GM12878 (cell line): Measurements from ENCODE around the gene ZNF385D. TPM values are rescaled to one million over a fixed set of nuclear protein-coding genes. Genes with fewer than 3 reads are reported as not detected.

Experiments
- ATAC-seq: fragments of 200-7000 bp; cut with Tn5 transposase; 3 replicates; pipeline ENCODE4 v1.9.1; 2020; ENCODE audit warnings: mild to moderate bottlenecking, moderate library complexity
- BruUV-seq: library from RNA; stranded (reverse); fragments of 400-500 nt; replicated peaks from 2 replicates; lab custom pipeline; 2021; lab: Mats Ljungman, UMichigan
- CTCF ChIA-PET: fragments of 300-600 bp; sonication (Branson Sonifier 250); formaldehyde crosslinking; extraction: SDS; loops from one replicate; lab custom pipeline; 2021; ENCODE audit warnings: inconsistent platforms; lab: Yijun Ruan, JAX
- POLR2A ChIA-PET: fragments of 350-600 bp; formaldehyde crosslinking; extraction: SDS; loops from one replicate; lab custom pipeline; 2021; ENCODE audit warnings: inconsistent platforms; lab: Charles Lee
- RAD21 ChIA-PET: fragments of 300-600 bp; sonication (Branson Sonifier 250); formaldehyde crosslinking; loops from one replicate; lab custom pipeline; 2023; ENCODE audit warnings: antibody characterized with exemption; ENCODE audit not compliant: unreplicated experiment; lab: Charles Lee
- SMC1A ChIA-PET: fragments of 300-600 bp; sonication (Branson Sonifier 250); formaldehyde crosslinking; loops from one replicate; lab custom pipeline; 2023; ENCODE audit not compliant: unreplicated experiment, uncharacterized antibody; lab: Charles Lee
- DNase-seq: peaks from one replicate; pipeline ENCODE4 v3.0.0-alpha.2; 2011; ENCODE audit warnings: low read depth, low spot score
- FAIRE-seq: peaks from 3 replicates; lab custom pipeline; 2011; peaks lifted over from hg19 to GRCh38; lab: Jason Lieb, UNC
- H2AFZ ChIP-seq: 2 replicates; pipeline ENCODE4 v1.6.0; 2011; ENCODE audit warnings: low read depth, low read length, control low read depth; ENCODE audit not compliant: control insufficient read depth
- H3K27ac ChIP-seq: 2 replicates; pipeline ENCODE4 v1.5.1; 2011; ENCODE audit warnings: control low read depth; ENCODE audit not compliant: control insufficient read depth, insufficient read depth
- H3K27me3 ChIP-seq, 2 experiments: replicated peaks in 1 of 2; 2 replicates each; pipeline versions ENCODE4 v1.6.0 to v1.6.1; 2011; ENCODE audit warnings: low read length in 1 of 2; ENCODE audit not compliant: control insufficient read depth in 2 of 2, insufficient read depth in 2 of 2
- H3K36me3 ChIP-seq, 2 experiments: 2 replicates each; pipeline ENCODE4 v1.5.1; 2011; ENCODE audit warnings: low read length in 1 of 2; ENCODE audit not compliant: control insufficient read depth in 2 of 2, insufficient read depth in 2 of 2
- H3K4me1 ChIP-seq: 2 replicates; pipeline ENCODE4 v1.6.1; 2011; ENCODE audit warnings: mild to moderate bottlenecking, low read length, moderate library complexity, mixed read lengths; ENCODE audit not compliant: control insufficient read depth, insufficient read depth
- H3K4me2 ChIP-seq: 2 replicates; pipeline ENCODE4 v1.6.0; 2011; ENCODE audit warnings: control low read depth; ENCODE audit not compliant: control insufficient read depth, insufficient read depth
- H3K4me3 ChIP-seq: fragments of 200-600 bp; sonication (generic); 2 replicates; pipeline ENCODE4 v1.5.1; 2016
- H3K79me2 ChIP-seq: 2 replicates; pipeline ENCODE4 v1.6.0; 2011; ENCODE audit warnings: low read length; ENCODE audit not compliant: control insufficient read depth, insufficient read depth
- H3K9ac ChIP-seq: 2 replicates; pipeline ENCODE4 v1.8.0; 2011; ENCODE audit warnings: low read length, control low read depth, mixed read lengths; ENCODE audit not compliant: control insufficient read depth, insufficient read depth
- H3K9me3 ChIP-seq: replicated peaks from 3 replicates; pipeline ENCODE4 v1.5.1; 2011; ENCODE audit warnings: mild to moderate bottlenecking, low read length; ENCODE audit not compliant: control insufficient read depth, insufficient read depth
- H4K20me1 ChIP-seq: 2 replicates; pipeline ENCODE4 v1.6.0; 2011; ENCODE audit not compliant: control insufficient read depth, insufficient read depth
- BMI1 ChIP-seq: fragments of 450-650 bp; IDR thresholded peaks from 2 replicates; pipeline ENCODE4 v1.6.1; 2016; ENCODE audit warnings: mild to moderate bottlenecking, moderate library complexity, borderline replicate concordance
- CREM ChIP-seq: IDR thresholded peaks from 2 replicates; pipeline ENCODE4 v1.6.1; 2014; ENCODE audit warnings: antibody characterized with exemption, low read depth
- CTCF ChIP-seq, 3 experiments: IDR thresholded peaks in 2 of 3; conservative IDR thresholded peaks in 1 of 3; 2 replicates each; pipeline ENCODE4 v1.5.1; 2011; ENCODE audit warnings: low read depth in 3 of 3, low read length in 3 of 3, mild to moderate bottlenecking in 3 of 3, control low read depth in 2 of 3, moderate library complexity in 2 of 3, inconsistent platforms in 1 of 3, mixed read lengths in 1 of 3; ENCODE audit not compliant: control insufficient read depth in 2 of 3, insufficient read depth in 1 of 3; ENCODE audit errors: extremely low read depth in 1 of 3
- ELK1 ChIP-seq: IDR thresholded peaks from 2 replicates; pipeline ENCODE4 v1.6.1; 2012; ENCODE audit warnings: low read depth, low read length, improper control_type of control experiment
- HDGF ChIP-seq: fragments of 450-650 bp; IDR thresholded peaks from 2 replicates; pipeline ENCODE4 v1.6.1; 2016; ENCODE audit warnings: antibody characterized with exemption
- RBBP5 ChIP-seq: fragments of 200-600 bp; sonication (generic); conservative IDR thresholded peaks from 2 replicates; pipeline ENCODE4 v1.6.1; 2016
- RUNX3 ChIP-seq: IDR thresholded peaks from 2 replicates; pipeline ENCODE4 v1.6.1; 2012; ENCODE audit warnings: low read length, inconsistent platforms
- SIX5 ChIP-seq: IDR thresholded peaks from 2 replicates; pipeline ENCODE4 v1.6.1; 2011; ENCODE audit warnings: mild to moderate bottlenecking, low read depth, low read length, moderate library complexity; ENCODE audit not compliant: severe bottlenecking
- ZNF274 ChIP-seq: IDR thresholded peaks from one replicate; pipeline ENCODE4 v1.8.0; 2011; ENCODE audit not compliant: insufficient read length, insufficient read depth
- WGBS: methylation state at CpG from one replicate; pipeline ENCODE4 v1.1.6; 2016; ENCODE audit warnings: low lambda C conversion rate; ENCODE audit not compliant: insufficient replicate concordance, insufficient coverage; ENCODE audit errors: missing lambda C conversion rate; 5-methylcytosine and 5-hydroxymethylcytosine counted together
- in situ Hi-C: fragments of 300-500 bp; cut with MboI; formaldehyde crosslinking; loops from 9 replicates; pipeline ENCODE4 v1.14.3; 2018; ENCODE audit warnings: mixed read lengths
- intact Hi-C: fragments of 100-400 bp; cut with micrococcal nuclease; formaldehyde crosslinking; loops from one replicate; pipeline ENCODE4 v1.14.2; 2022; ENCODE audit not compliant: unreplicated experiment
- polyA plus RNA-seq, 11 experiments: library from polyadenylated mRNA; depleted of rRNA in 4 of 11; unstranded in 6 of 11; stranded (reverse) in 5 of 11; fragments of >200 nt; fragmentation: Nextera tagmentation in 4 of 11; fragmentation: Illumina TruSeq in 1 of 11; extraction: Ambion mirVana in 4 of 11; extraction: Trizol in 1 of 11; gene quantifications; 1 replicate in 1 of 11; 2 replicates in 10 of 11; pipeline versions ENCODE4 v1.2.1 to v1.2.3, GENCODE V29; 2011 to 2016; ENCODE audit warnings: inconsistent platforms in 2 of 11, missing spikeins in 2 of 11, low read depth in 1 of 11
- total RNA-seq, 4 experiments: library from RNA; depleted of rRNA in 3 of 4; stranded (reverse); fragments of >200 nt in 3 of 4; fragmentation: Illumina TruSeq in 1 of 4; extraction: Trizol in 1 of 4; gene quantifications; 2 replicates each; pipeline versions ENCODE4 v1.2.1 to v1.2.3, GENCODE V29; 2013 to 2021
- TF ChIP-seq, protein P1 (sequence below): IDR thresholded peaks from 2 replicates; pipeline ENCODE4 v1.6.1; 2011; ENCODE audit warnings: low read depth, mild to moderate bottlenecking, low read length, moderate library complexity, borderline replicate concordance; ENCODE audit errors: extremely low read depth
- TF ChIP-seq, protein P2 (sequence below): fragments of 450-650 bp; IDR thresholded peaks from 2 replicates; pipeline ENCODE4 v1.6.1; 2017; ENCODE audit warnings: mild to moderate bottlenecking, moderate library complexity
- TF ChIP-seq, protein P3 (sequence below): fragments of 450-650 bp; IDR thresholded peaks from 2 replicates; pipeline ENCODE4 v1.6.1; 2017; ENCODE audit warnings: borderline replicate concordance

ZNF385D gene
- total and polyA plus RNA-seq, 10 of the 15 experiments (the other 5 are each of a cell fraction or from before 2014, with no cell fraction given) = 0.01 to 0.62 (median 0.18) TPM; not detected in 5

- TF ChIP-seq CTCF (IDR thresholded peaks at IDR 0.05 in 2 of 3, conservative IDR thresholded peaks at IDR 0.05 in 1 of 3; ENCODE audit: control insufficient read depth in 2 of 3, extremely low read depth in 1 of 3, insufficient read depth in 1 of 3, low read depth in 3 of 3, low read length in 3 of 3) = no peak
- TF ChIP-seq ZNF274 = no peak
- TF ChIP-seq, protein P1, sequence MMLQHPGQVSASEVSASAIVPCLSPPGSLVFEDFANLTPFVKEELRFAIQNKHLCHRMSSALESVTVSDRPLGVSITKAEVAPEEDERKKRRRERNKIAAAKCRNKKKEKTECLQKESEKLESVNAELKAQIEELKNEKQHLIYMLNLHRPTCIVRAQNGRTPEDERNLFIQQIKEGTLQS = no peak
These were observed 207.5 kb downstream of the ZNF385D start (continued) for GRCh38 chr3:21543380-21544075.

- H3K27me3 ChIP-seq = no peaks in the 10 kb centered on the region
- WGBS = 62% methylated on average over 28 of the region's 29 CpGs
- SMC1A ChIA-PET = no interaction called here
- H3K9me3 ChIP-seq = no peaks in the 10 kb centered on the region
- no peak overlapping the region for H3K4me2 ChIP-seq
- DNase-seq = no peak
- no peak for ATAC-seq
- H4K20me1 ChIP-seq = no peaks in the 10 kb centered on the region
- intact Hi-C loops (no loop called here), in situ Hi-C loops (no loop called here)
- no peak overlapping the region for H2AFZ ChIP-seq
- H3K36me3 ChIP-seq = no peaks in the 10 kb centered on the region
- H3K9ac ChIP-seq = no peak overlapping the region
- no TSS peak for BruUV-seq
- CTCF ChIA-PET = no interaction called here
- H3K79me2 ChIP-seq = no peaks in the 10 kb centered on the region
- no peak overlapping the region for H3K4me3 ChIP-seq
- RAD21 ChIA-PET = no interaction called here
- POLR2A ChIA-PET = no interaction called here
- H3K4me1 ChIP-seq = no peaks in the 10 kb centered on the region
- no peak overlapping the region for H3K27ac ChIP-seq
- no peak for FAIRE-seq
- TF ChIP-seq ELK1 (no peak), HDGF (no peak), SIX5 (no peak), CREM (no peak), BMI1 (no peak), RBBP5 (no peak), RUNX3 (no peak)
- TF ChIP-seq, protein P2, sequence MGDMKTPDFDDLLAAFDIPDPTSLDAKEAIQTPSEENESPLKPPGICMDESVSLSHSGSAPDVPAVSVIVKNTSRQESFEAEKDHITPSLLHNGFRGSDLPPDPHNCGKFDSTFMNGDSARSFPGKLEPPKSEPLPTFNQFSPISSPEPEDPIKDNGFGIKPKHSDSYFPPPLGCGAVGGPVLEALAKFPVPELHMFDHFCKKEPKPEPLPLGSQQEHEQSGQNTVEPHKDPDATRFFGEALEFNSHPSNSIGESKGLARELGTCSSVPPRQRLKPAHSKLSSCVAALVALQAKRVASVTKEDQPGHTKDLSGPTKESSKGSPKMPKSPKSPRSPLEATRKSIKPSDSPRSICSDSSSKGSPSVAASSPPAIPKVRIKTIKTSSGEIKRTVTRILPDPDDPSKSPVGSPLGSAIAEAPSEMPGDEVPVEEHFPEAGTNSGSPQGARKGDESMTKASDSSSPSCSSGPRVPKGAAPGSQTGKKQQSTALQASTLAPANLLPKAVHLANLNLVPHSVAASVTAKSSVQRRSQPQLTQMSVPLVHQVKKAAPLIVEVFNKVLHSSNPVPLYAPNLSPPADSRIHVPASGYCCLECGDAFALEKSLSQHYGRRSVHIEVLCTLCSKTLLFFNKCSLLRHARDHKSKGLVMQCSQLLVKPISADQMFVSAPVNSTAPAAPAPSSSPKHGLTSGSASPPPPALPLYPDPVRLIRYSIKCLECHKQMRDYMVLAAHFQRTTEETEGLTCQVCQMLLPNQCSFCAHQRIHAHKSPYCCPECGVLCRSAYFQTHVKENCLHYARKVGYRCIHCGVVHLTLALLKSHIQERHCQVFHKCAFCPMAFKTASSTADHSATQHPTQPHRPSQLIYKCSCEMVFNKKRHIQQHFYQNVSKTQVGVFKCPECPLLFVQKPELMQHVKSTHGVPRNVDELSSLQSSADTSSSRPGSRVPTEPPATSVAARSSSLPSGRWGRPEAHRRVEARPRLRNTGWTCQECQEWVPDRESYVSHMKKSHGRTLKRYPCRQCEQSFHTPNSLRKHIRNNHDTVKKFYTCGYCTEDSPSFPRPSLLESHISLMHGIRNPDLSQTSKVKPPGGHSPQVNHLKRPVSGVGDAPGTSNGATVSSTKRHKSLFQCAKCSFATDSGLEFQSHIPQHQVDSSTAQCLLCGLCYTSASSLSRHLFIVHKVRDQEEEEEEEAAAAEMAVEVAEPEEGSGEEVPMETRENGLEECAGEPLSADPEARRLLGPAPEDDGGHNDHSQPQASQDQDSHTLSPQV = no peak
- TF ChIP-seq, protein P3, sequence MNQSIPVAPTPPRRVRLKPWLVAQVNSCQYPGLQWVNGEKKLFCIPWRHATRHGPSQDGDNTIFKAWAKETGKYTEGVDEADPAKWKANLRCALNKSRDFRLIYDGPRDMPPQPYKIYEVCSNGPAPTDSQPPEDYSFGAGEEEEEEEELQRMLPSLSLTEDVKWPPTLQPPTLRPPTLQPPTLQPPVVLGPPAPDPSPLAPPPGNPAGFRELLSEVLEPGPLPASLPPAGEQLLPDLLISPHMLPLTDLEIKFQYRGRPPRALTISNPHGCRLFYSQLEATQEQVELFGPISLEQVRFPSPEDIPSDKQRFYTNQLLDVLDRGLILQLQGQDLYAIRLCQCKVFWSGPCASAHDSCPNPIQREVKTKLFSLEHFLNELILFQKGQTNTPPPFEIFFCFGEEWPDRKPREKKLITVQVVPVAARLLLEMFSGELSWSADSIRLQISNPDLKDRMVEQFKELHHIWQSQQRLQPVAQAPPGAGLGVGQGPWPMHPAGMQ = no peak
These were observed 208.2 kb downstream of the ZNF385D start for GRCh38 chr3:21542656-21543379.
